NCI-H146 treated with DMSO at 0.1 percent for 48 hours (cell line): ENCODE measurements around the gene NFKBIZ.
"Not testable (repeated sequence)": the region's sequence is repeated elsewhere in the genome, so short reads cannot be mapped to it uniquely, and the experiment has no call there.

Experiments
- DNase-seq: peaks from one replicate; lab custom pipeline; 2025; ENCODE audit not compliant: unreplicated experiment; lab: John Stamatoyannopoulos, UW

The NFKBIZ gene

DNA sequence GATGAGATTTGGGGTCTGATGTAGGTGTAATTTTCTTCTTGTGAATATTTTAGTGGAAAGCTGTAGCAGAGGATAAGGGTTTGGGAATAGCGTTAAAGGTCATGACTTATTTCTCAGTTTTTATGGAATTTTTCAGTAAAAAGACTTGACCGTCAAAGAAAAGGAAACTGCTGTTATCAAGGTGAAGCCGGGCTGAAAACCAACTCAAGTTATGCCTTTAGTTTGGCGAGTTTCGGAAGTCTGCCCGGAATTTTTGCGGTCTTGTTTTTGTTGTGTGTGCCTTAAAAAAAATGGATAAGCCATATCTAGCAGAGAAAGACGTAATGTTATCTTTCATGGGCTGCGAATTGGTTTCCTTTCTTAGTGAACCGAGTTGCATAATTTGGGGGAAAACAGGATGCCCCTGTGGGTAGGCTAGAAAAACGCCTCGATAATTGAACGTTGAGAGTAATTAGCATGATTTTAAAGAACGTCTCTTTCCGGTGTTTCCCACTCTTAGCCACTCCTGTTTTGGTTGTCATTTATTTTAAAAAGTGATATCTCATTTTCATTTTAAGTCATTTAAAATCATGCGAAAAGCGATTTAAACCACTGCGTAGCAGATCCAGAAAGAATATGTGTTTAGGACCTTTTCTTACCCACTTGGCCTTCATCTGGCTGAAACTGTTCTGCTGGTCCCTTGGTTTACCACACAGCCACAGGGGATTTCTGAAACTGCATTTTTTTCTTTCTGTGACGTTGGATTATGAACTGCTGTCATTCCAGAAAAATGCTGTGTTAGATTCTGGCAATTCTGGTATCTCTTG, 1.1 kb downstream of the NFKBIZ start:
- DNase-seq: no peak

DNA sequence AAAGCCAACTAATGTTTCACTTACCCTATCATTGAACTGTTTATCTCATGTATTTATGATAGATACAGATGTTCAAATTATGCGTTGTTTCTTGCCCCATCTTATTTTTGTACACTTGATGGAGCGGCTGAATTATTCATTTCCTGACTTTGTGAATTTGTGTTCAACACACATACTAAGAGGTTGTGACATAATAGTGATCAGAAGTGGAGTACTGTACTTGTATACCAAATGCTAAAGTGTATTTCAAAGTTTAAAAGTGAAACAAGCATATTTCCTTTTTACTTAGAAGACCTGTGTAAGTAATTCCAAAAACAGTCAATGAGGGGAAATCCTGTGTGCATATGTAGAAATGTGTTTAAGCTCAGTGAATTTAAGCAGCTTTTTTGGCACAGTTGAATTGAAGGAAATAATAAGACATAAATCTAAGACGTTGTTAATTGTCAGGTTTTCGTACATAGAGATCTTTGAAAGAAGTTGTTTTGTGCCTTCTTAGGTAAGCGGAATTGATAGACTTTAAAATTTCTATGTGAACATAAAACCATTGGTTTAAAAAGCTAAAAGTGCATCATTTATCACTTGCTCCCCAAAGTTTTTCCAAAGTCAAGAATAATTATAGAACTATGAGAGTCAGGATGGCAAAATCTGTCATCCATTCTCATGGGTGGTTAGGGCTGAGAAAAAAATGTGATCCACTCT, 1.9 kb downstream of the NFKBIZ start:
- DNase-seq: no peak

DNA sequence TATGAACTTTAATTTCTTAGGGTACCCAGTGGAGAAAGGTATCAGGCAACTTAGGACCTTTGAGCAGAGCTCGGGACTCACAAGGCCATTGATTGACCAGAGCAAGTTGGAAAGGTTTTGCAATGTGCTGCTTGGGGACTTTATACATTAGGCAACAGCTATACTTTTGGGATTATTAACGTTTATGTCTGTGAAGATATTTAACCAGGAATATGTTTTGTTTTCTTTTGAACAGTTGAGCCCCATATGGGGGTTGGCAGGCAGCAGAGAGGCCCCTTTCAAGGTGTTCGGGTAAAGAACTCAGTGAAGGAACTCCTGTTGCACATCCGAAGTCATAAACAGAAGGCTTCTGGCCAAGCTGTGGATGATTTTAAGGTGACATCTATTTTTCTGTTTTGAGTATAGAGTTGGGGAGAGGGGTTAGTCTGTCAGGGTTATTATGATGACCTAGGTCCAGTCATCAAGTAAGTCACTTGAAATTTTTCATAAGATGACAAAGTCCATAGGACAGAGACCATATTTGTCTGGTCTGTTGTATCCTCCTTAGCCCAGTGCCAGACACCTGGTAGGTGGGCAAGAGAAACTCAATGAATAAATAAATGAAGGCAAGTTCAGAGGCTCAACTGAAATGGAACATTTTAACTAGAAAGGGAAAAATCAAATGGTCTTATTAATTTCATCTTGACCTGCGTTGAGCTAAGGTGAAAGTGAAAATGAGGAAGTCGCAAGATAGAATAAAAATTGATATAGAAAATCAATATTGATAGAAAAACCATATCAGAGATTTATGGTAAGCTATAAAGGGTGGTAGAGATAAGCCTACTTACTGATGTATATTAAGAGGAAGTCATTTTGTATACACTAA, 2.8 kb downstream of the NFKBIZ start:
- DNase-seq: no peak

DNA sequence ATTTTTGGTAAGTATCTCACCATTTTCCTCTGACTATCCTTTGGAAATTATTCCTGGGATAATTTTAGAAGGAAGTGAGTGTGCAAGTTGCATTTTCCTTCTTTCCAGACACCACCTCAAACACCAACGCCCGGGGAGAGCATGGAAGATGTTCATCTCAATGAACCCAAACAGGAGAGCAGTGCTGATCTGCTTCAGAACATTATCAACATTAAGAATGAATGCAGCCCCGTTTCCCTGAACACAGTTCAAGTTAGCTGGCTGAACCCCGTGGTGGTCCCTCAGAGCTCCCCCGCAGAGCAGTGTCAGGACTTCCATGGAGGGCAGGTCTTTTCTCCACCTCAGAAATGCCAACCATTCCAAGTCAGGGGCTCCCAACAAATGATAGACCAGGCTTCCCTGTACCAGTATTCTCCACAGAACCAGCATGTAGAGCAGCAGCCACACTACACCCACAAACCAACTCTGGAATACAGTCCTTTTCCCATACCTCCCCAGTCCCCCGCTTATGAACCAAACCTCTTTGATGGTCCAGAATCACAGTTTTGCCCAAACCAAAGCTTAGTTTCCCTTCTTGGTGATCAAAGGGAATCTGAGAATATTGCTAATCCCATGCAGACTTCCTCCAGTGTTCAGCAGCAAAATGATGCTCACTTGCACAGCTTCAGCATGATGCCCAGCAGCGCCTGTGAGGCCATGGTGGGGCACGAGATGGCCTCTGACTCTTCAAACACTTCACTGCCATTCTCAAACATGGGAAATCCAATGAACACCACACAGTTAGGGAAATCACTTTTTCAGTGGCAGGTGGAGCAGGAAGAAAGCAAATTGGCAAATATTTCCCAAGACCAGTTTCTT, 3.9 kb downstream of the NFKBIZ start:
- no peak for DNase-seq

DNA sequence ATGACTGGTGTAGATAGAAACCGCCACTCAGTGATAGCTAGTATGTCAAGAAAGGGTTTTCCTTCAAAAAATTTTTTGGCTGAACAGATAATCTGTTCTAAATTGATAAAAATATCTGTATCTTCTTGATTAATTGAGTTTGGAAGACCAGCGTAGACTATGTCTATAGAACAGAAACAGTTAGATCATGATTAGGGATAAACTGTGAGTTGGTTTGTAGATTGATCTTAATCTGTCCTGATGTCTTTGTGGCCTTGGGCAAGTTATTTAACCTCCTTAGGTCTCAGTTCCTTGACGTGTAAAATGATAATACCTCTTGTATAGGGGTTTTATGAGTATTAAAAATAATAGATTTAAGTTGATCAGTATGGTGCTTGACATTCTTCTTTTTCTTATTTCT, 4.7 kb downstream of the NFKBIZ start:
- no peak for DNase-seq

DNA sequence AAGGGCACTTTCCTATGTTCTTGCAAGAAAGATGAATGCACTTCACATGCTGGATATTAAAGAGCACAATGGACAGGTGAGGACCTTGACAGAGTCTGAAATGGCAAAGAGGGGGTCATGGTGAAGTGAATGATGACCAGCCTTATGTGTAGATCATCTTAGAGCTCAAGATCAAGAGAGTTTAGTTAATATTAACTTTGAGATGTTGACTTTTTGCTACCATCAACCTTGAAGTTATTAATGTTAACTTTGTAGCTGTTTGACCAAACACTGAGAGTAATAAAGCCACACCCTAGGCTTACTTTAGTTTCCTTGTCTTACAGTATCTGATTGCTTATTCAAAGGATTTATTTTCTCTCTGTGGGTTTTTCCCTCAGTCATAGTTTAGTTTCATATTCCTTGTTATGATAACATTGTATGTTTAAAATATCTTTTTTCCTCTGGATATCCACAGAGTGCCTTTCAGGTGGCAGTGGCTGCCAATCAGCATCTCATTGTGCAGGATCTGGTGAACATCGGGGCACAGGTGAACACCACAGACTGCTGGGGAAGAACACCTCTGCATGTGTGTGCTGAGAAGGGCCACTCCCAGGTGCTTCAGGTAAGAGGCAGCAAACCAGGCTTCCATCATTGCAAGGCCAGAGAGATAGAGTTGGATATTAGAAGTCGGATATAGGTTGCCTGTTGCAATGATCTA, 5.4 kb downstream of the NFKBIZ start:
- DNase-seq: no peak

DNA sequence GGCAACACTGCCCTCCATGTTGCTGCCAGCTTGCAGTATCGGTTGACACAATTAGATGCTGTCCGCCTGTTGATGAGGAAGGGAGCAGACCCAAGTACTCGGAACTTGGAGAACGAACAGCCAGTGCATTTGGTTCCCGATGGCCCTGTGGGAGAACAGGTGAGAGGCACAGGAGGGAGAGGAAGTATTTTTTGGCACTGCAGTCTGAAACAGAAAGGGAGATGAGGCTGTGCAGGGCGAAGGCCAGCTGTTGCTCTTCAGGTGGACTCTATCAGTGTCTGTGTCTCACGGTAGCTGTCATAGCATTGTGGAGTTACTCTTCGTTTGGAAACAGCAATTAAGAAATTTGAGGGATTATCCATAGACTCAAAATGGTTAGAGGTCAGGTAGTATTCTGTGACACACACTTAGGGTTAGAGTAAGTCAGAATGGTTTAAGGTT, 8.0 kb downstream of the NFKBIZ start:
- no peak for DNase-seq

DNA sequence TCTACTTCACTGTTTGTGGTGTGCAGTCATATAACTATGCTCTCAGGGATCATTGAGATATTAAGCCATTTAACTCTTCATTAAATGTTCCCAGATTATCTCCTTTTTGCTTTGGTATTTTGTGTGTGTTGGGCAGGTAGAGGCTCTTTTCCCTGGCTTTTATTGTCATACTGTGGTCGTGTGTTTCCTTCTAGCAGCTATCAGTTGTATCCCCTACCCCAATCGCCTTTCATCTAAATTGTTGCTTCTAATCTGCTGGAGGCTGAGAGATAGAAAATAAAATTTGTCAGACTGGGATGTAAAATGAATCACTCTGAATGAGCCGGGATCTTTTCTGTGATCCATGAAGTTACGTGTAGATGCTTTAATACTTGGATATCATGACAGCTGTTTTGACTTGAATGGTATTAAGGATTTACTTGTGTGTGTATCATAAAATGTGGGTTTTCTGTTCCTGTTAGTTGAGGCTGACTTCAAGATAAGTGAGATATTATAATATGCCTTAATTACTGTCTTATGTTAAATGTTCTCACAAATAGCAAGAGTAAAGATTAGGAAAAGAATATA, 9.2 kb downstream of the NFKBIZ start:
- DNase-seq: no peak

DNA sequence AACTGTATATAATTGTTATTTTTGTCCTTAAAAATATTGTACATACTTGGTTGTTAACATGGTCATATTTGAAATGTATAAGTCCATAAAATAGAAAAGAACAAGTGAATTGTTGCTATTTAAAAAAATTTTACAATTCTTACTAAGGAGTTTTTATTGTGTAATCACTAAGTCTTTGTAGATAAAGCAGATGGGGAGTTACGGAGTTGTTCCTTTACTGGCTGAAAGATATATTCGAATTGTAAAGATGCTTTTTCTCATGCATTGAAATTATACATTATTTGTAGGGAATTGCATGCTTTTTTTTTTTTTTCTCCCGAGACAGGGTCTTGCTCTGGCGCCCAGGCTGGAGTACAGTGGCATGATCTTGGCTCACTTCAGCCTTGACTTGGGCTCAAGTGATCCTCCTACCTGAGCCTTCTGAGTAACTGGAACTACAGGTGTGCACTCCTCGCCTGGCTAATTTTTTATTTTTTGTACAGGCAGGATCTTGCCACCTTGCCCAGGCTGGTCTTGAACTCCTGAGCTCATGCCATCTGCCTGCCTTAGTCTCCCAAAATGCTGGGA, 10.7 kb downstream of the NFKBIZ start:
- DNase-seq: no peak

DNA sequence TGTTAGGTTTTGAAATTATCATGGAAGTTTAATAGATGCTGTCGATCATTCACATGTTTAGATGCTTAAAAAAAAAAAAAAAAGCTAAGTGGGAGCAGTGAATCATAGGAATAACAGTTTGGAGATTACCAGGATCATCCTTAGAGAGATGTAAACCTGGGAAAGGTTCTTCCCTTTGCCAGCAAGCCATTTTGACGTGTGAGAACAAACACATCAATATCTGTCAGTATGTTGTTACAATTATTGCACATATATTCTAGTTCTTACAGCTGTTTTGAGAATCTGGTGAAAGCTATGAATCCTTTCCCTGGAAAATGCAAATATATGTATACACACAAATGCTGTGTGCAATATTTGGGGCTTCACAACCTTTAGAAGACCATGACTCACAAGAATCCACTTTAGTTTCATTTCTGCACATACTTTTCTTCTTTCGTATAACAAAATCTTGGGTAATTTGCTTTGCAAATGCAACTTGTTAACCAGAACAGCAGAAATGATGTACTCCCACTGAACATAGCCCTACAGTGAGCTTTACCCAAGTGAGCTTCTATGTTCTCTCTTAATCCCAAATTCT, 12.0 kb downstream of the NFKBIZ start:
- no peak for DNase-seq

DNA sequence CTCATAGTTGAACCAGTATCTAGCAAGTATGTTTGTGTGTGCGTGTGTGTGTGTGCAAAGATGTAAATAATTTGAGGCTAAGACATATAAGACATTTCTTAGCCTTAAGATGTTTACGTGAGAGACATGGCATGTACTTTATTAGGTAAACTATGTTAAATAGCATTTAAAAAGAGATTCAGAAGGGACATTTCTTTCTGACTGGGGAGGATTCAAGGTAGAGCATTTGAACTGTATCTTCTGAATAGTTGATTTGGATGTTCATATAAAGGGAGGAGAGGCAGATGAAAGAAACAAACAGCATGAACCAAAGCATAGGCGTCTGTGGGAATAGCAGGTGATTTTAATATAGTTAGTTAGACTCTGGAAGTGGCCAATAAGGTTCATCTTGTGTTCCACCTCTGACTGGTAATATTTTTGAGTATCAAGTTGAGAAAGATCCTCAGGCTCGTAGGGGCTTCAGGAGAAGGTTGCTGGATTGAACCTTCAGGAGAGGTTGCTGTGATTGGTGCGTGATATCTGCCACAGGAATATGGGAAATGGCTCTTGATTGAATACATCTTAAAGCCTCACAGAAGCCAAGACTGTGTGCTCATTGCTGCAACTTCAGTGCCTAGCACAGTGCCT, 12.6 kb downstream of the NFKBIZ start:
- DNase-seq: no peak

DNA sequence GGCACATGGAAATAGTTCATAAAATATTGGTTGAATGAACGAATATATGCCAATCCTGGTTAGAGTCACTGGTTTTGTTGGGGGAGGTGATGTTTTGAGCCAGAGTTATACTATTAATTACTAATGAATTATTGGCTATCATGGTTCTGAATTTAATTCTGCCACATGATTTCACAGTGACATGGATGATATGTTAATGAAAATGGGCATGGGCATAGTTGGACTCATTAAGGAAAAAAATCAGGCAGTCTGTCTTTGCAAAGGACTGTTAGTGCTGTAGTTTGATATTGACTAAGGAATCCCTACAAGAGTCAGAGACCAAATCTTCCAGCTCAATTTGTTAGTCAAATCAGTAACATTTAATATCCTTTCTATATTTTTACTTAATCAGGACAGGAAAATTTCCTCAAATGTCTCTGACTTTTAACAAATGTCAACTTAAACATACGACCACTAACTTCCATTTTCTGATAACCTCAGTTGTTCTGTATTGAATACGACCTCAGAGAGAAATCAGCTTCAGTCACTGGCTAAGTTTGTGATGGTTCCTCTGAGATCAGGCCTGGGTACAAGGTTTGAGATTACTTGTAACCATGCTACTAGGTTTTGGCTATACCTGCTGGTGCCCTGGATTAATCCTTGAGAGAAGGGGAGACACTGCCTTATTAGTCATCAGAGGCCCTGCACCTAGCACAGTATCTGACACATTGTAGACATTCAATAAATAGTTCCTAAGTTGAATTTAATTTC, 13.3 kb downstream of the NFKBIZ start:
- DNase-seq: no peak

DNA sequence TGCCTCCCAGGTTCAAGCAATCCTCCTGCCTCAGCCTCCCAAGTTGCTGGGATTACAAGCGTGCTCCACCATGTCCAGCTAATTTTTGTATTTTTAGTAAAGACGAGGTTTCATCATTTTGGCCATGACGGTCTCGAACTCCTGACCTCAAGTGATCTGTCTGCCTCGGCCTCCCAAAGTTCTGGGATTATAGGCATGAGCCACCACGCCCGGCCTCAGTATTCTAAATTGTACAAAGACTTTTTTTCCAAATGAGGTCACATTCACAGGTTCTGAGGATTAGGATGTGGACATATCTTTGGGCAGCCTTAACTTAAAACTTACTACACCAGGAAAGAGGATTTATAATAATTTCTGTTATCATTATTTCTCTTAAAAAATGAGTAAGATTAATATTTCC, 15.6 kb downstream of the NFKBIZ start:
- DNase-seq: not testable (repeated sequence)

DNA sequence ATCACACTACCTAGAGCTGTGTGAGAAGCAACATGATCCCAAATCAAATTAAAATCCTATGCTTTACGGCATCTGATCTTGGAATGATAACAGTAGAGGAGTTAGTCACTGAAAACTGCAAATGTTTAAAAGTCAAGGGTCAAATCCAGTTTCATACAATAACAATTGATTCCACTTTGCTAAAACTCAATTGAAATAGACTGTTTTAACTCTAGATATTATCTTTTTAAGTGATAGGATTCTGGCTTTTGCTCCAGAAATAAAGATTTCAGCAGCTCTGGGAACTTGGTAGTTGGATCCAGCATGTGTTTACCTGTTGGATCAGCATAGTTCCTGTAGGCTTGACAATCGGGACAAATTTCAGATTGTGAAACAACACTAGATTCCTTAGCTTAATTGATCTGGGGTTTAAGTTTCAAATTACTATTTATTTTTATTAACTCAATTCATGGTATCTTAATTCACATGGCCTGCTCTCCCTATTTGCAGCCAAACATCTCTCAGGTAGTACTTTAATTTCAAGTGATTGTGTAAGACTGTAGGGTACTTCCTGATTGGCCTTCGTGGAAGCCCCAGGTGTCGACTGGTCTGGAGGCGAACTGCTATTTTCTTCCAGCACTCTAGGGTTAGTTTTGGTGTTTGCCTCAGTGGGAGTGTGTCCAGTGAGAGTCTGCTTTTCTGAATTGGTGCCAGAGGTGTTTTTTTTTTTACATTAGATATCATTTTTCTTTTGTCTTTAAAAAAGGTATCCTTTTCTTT, 16.6 kb downstream of the NFKBIZ start:
- DNase-seq: no peak

DNA sequence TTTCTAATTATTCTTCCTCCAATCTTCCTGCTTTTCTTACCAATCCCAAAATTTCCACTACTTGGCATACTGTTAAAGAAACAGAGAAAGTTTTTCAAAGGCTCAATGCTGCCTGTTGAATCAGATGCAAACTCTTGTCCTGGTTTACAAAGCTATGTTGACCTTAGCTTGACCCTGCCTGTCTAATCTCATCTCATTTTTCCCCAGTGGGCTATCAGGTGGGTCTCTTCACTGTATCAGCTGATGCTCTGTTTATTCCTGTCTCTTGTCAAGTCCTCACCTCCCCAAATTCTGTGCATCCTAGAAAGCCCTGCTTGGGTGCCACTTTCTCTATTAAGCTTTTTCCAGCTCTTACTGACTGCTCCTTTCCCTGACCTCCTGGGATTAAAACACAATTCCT, 18.2 kb downstream of the NFKBIZ start:
- no peak for DNase-seq

DNA sequence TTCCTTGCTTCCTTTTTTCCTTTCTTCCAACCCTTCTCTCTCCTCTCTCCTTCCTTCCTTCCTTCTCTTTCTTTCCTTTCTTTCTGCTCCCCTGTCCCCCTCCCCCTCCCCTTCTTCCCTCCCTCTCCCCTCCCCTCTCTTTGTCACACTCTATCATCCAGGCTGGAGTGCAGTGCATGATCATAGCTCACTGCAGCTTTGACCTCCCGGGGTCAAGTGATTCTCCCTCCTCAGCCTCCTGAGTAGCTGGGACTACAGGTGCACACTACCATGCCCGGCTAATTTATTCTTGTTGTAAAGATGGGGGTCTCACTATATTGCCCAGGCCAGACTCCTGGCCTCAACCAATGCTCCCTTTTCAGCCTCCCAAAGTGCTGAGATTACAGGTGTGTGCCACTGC, 18.7 kb downstream of the NFKBIZ start:
- DNase-seq: no peak
